ENCODE measurements around the gene PNPO. TPM values are rescaled to one million over a fixed set of nuclear protein-coding genes. Genes with fewer than 3 reads are reported as not detected.

The PNPO gene
- total RNA-seq, 2 experiments from 2014 or later, result 57.8 to 58.0 TPM

- ChIA-PET POLR2A (interaction anchor here (0.7 to 1.4 kb wide), 2 partner anchors 49 to 296 kb away, joined by 3 to 4 read pairs; partner anchors contain the start of genes KPNB1 and SP2), CTCF (interaction anchor here (0.8 to 4.7 kb wide), 6 partner anchors 10 to 73 kb away, joined by 3 to 26 read pairs (median 10); partner anchors contain the start of gene CDK5RAP3)
Measured at GRCh38 chr17:47945080-47945479, 3.7 kb downstream of the PNPO start.

GRCh38 chr17:47945529-47946508, 4.4 kb downstream of the PNPO start:
- ChIA-PET POLR2A (interaction anchor here (0.7 to 1.4 kb wide), 2 partner anchors 50 to 296 kb away, joined by 3 to 4 read pairs; partner anchors contain the start of genes KPNB1 and SP2), CTCF (interaction anchor here (0.6 to 6.7 kb wide), 10 partner anchors 7 to 1731 kb away, joined by 3 to 104 read pairs (median 8); partner anchors contain the start of gene CDK5RAP3)

- ChIA-PET CTCF (interaction anchor here (0.6 to 6.7 kb wide), 15 partner anchors 8 to 1731 kb away, joined by 3 to 104 read pairs (median 4); partner anchors contain the start of genes CDK5RAP3 and PRR15L), POLR2A (interaction anchor here (0.7 to 1.4 kb wide), 2 partner anchors 24 to 51 kb away, joined by 3 to 6 read pairs; partner anchors contain the start of gene CDK5RAP3)
Measured at GRCh38 chr17:47946516-47946915, 5.1 kb downstream of the PNPO start.

GRCh38 chr17:47946929-47947397, 5.6 kb downstream of the PNPO start:
- ChIA-PET POLR2A (interaction anchor here (0.7 to 1.4 kb wide), 2 partner anchors 24 to 51 kb away, joined by 3 to 6 read pairs; partner anchors contain the start of gene CDK5RAP3), CTCF (interaction anchor here (0.6 to 6.7 kb wide), 15 partner anchors 8 to 1730 kb away, joined by 3 to 104 read pairs (median 4); partner anchors contain the start of genes CDK5RAP3 and PRR15L)

- ChIA-PET POLR2A (no interaction called here), CTCF (interaction anchor here (0.6 to 6.7 kb wide), 13 partner anchors 9 to 134 kb away, joined by 3 to 104 read pairs (median 5); partner anchors contain the start of genes CDK5RAP3, PRR15L, SCRN2 and SP2)
Measured at GRCh38 chr17:47948706-47949196, 7.4 kb downstream of the PNPO start.

- ChIA-PET CTCF (interaction anchor here (0.6 to 6.7 kb wide), 16 partner anchors 8 to 134 kb away, joined by 3 to 104 read pairs (median 4); partner anchors contain the start of genes CDK5RAP3, PRR15L, SCRN2 and SP2), POLR2A (interaction anchor here (1.2 kb wide), 1 partner anchor 21 kb away, joined by 4 read pairs; the partner anchor contains the start of gene CDK5RAP3)
Measured at GRCh38 chr17:47949197-47949759, 7.9 kb downstream of the PNPO start.

- CTCF ChIA-PET, result interaction anchor here (0.8 to 6.7 kb wide), 12 partner anchors 7 to 109 kb away, joined by 3 to 104 read pairs (median 6); partner anchors contain the start of genes CDK5RAP3, PNPO, PRR15L and SCRN2
- POLR2A ChIA-PET, result interaction anchor here (0.6 to 1.2 kb wide), 2 partner anchors 10 to 21 kb away, joined by 3 to 4 read pairs; partner anchors contain the start of gene CDK5RAP3
Measured at GRCh38 chr17:47949946-47950345, 8.6 kb downstream of the PNPO start.

- CTCF ChIA-PET, result interaction anchor here (0.8 to 6.7 kb wide), 9 partner anchors 9 to 109 kb away, joined by 3 to 104 read pairs (median 5); partner anchors contain the start of genes CDK5RAP3, PNPO, SCRN2 and SP2
Measured at GRCh38 chr17:47950448-47950847, 9.1 kb downstream of the PNPO start.

GRCh38 chr17:47952171-47953021, 11.0 kb downstream of the PNPO start:
- CTCF ChIA-PET, result interaction anchor here (0.8 to 6.7 kb wide), 5 partner anchors 17 to 111 kb away, joined by 3 to 104 read pairs (median 4); partner anchors contain the start of genes CDK5RAP3 and SCRN2
- POLR2A ChIA-PET, result no interaction called here

More at GRCh38 chr17:47950448-47950847, 9.1 kb downstream of the PNPO start:
- POLR2A ChIA-PET, result interaction anchor here (0.6 to 1.2 kb wide), 2 partner anchors 11 to 20 kb away, joined by 3 to 4 read pairs; partner anchors contain the start of gene CDK5RAP3

GRCh38 chr17:47953909-47954308, 12.5 kb downstream of the PNPO start:
- CTCF ChIA-PET, result interaction anchor here (2.8 kb wide), 1 partner anchor 9 kb away, joined by 10 read pairs; no protein-coding TSS in a partner anchor
- POLR2A ChIA-PET, result no interaction called here

GRCh38 chr17:47955497-47956461, 14.4 kb downstream of the PNPO start:
- ChIA-PET POLR2A (no interaction called here), CTCF (interaction anchor here (1.4 to 2.8 kb wide), 4 partner anchors 9 to 16 kb away, joined by 4 to 10 read pairs (median 6); partner anchors contain the start of gene CDK5RAP3)

GRCh38 chr17:47956791-47957590, 15.6 kb downstream of the PNPO start:
- CTCF ChIA-PET, result interaction anchor here (1.7 to 1.8 kb wide), 2 partner anchors 8 to 10 kb away, joined by 6 to 7 read pairs; no protein-coding TSS in a partner anchor
- POLR2A ChIA-PET, result no interaction called here

GRCh38 chr17:47957591-47958490, 16.5 kb downstream of the PNPO start, which contains the start of gene PRR15L:
Gene PRR15L (minus strand): TSS chr17:47957883. CDS start chr17:47953234, 4,649 bp downstream.
- POLR2A ChIA-PET, result no interaction called here
- CTCF ChIA-PET, result interaction anchor here (0.8 to 1.8 kb wide), 3 partner anchors 9 to 13 kb away, joined by 3 to 7 read pairs (median 6); partner anchors contain the start of gene CDK5RAP3
